Epithelial cell of alveolus of lung (primary cell): ENCODE data around the gene FZR1. TPM values are rescaled to one million over a fixed set of nuclear protein-coding genes. Genes with fewer than 3 reads are reported as not detected.

Experiments used
- total RNA-seq: library from RNA; depleted of rRNA; stranded (reverse); fragments of >200 nt; gene quantifications from 2 replicates; pipeline ENCODE4 v1.2.1, GENCODE V29; 2015

The FZR1 gene
- 24.6 and 40.7 TPM in 2 replicates for total RNA-seq

DNA sequence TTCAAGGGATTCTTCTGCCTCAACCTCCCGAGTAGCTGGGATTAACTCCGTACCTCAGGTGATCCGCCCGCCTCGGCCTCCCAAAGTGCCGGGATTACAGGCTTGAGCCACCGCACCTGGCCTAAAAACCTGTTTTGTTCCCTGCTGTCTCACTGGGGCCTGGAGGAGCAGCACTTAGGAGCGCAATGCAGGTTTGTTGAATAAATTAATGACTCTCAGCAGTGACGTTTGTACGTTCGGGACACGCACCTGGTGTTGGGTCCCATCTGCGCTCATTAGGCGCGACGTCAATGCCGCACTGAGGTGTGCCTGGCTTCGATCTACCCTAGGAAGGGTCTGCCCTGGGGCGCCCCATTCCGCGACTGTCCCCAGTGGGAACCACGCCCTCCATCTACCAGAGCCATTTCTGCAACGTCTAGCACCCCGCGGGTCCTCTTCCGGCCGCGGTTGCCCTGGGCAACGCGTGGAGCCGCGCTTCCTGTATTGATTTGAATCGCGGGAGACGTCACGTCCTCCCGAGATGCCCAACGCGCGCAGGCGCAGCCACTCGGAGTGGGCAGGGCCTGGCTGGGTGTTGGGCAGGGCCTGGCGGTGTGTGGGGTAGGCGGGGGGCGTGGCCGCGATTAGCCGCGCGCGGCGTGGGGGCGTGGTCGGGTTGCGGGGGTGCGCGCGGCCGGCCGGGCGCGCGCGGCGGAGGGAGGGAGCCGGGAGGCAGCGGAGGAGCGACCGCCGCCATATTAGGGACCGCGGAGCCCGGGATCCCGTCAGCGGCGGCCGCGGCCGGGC is at the start of gene FZR1:
Gene FZR1, plus strand, starts transcription at position 714 of the 786 bp plus-strand sequence. CDS start 16,679 bp downstream, outside the sequence.

DNA sequence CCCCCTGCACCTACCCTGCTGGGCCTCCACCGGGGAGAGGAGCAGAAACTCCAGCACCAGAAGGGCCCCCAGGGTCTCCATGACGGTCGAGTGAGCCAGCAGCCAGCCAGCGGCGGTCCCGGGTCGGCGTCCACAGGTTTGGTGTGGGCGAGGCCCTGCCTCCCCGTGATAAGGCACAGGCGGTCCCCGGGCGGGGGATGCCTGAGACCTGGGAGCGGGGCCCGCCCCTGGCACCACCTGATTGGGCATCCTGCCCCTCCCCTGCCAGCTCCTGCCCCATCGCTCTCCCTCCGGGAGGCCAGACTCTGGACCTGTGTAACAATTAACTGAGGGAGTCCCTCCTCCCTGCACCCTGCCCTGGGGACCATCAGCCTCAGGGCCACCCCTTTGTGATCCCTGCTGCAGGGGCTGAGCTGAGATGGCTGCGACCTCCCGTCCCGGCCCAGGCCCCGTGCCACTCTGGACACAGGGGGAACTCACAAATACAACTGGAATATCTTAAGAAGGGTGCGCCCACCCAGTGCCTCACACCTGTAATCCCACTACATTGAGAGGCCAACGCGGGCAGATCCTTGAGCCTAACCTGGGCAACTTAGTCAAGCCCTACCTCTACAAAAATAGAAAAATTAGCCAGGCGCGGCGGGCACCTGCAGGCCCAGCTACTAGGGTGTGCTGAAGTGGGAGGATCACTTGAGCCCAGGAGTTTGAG is 25.6 kb upstream of the FZR1 start, which contains the start of gene SMIM24:
Gene SMIM24, minus strand, starts transcription at position 143 of the 709 bp plus-strand sequence. Its CDS starts 62 bp downstream, at position 81.

DNA sequence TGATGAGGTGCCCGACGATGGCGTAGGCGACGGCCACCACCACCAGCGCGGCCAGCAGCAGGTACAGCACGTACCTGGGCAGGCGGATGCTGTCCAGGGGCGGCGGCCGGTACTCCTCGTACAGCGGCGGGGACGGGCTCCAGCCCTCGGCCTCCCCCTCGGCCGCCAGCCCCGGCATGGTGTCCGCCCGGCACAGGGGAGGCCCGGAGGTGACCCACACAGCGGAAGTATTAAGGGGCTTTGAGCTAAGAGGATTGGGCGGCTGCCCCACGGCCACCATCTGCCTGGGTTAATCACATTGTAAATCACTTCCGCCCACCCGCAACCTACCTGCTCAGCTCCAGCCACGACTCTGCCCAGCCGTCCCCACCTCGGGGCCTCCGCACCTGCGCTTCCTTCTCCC is 22.9 kb upstream of the FZR1 start, which contains the start of gene SMIM44:
Gene SMIM44, minus strand, starts transcription at position 216 of the 403 bp plus-strand sequence. Its CDS starts 38 bp downstream, at position 178.

DNA sequence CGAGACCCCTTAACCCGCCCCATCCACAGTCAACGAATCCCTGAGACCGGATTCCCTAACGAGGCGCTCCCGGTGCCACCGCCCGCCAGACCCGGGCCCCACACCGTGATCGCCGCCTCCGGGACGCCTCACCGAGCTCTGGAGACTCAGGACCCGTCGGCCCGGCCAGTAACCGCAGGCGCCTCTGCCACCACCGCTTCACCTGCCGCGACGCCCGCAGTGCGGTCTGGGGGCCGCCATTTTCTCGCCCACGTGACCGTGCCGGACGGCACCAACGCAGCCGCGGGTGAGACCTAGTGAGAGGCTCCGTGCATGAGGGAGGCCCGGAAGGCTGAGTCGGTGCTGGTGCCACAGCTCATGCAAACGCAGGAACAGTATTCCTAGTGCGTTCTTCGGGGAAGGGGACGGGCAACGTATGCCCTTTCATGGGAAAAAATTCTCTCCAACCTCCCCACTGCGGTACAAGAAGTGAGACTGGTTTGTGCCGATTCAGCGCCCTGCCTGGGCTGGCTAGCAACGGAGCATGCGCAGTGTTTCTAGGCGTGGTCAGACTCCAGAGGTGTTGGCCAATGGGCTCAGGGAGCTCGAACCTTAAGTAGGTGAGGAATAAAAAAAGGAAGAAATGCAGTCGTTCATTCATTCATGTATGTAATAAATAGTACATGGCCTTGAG is 5.5 kb upstream of the FZR1 start, which contains the start of gene DOHH:
Gene DOHH, minus strand, starts transcription at position 246 of the 673 bp plus-strand sequence. CDS start 3,860 bp downstream, outside the sequence.

DNA sequence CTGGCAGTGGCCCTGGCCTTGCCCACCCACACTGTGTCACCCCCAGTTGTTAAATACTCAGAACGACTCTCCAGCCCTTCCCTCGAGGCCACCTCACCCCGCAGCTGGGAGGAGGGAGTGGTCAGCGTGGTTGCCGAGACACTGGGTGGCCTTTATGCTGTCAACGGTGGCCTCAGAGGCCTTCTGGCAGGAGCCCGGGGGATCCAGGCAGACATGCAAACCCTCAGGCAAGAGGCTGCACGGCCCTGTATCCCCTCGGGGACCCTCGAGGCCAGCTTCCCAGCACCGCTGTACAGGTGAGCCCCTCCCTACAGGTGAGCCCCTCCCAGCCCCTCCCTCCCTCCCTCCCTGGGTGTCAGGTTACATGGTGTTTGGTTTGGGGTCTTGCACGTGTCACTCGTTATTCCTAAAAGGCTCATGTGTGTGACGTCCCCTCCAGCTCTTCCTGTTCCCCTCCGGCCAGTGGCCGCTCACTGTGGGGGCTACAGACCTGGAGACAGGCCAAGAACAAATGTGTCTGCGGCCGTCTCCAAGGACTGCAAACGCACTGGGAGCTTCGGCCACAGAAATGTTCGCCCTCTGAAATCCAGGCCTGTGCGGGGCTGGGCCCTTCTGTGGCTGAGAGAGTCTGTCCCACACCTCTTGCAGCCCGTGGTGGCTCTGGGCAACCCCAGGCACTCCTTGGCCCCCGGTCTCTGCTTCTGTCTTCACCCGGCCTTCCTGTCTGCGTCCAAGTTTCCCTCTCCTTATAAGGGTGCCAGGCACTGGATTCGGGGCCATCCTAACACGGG is 33.0 kb downstream of the FZR1 start, which contains the start of gene TEKTIP1:
Gene TEKTIP1, plus strand, starts transcription at position 210 of the 791 bp plus-strand sequence. Its CDS starts 4 bp downstream, at position 214.

DNA sequence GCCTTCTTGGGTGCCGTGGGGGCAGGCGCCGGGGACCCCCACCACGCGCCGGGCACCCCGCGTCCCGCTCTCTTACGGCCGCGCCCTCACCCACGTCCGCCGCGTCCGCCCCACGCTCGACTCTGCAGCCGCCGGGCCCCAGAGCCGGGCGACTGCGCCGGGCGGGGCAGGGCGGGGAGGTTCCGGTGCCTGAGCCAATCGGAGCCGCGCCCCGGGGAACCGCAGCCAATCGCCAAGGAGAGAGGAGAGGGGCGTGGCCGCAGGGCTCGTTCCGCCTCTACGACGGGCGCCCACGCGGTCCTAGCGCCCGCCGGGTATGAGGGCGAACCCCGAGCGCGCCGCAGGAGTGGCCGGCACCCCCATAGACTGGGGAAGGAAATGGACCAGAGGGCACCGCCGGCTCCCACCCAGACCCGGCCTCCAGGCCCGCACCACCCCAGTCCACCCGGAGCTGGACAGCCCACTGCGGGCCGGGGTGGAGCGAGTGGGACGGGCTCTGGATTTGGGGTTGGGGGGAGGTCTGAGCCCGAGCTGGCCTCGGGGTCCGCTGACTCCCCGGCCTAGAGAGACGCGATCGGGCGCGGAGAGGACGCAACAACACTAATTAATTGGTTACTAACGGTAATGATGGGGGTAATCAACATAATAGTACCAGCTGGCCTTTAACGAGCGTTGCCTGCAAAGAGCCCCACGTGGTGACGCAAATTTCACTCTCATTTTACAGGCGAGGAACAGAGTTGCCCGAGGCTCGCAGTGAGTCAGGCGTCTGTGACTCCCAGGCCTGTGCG is 51.5 kb downstream of the FZR1 start, which contains the start of gene MFSD12:
Gene MFSD12, minus strand, starts transcription at position 126 of the 788 bp plus-strand sequence. CDS start 183 bp downstream, outside the sequence.

DNA sequence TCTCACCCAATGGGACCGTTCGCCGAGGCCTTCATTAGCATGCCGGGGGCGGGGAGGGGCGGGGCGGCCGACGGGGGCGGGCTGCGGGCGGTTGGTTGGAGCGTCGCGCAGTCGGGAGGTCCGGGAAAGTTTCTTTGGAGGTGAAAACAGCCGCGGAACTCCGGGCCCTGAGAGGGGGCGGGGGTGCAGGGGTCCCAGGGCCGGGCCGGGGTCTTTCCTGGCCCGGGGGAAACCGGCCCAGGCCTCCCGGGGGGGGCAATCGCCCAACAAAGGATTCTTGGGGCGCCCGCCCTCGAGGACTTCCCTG is 66.7 kb downstream of the FZR1 start, which contains the start of gene HMG20B:
Gene HMG20B, plus strand, starts transcription at position 90 of the 307 bp plus-strand sequence. CDS start 366 bp downstream, outside the sequence.

DNA sequence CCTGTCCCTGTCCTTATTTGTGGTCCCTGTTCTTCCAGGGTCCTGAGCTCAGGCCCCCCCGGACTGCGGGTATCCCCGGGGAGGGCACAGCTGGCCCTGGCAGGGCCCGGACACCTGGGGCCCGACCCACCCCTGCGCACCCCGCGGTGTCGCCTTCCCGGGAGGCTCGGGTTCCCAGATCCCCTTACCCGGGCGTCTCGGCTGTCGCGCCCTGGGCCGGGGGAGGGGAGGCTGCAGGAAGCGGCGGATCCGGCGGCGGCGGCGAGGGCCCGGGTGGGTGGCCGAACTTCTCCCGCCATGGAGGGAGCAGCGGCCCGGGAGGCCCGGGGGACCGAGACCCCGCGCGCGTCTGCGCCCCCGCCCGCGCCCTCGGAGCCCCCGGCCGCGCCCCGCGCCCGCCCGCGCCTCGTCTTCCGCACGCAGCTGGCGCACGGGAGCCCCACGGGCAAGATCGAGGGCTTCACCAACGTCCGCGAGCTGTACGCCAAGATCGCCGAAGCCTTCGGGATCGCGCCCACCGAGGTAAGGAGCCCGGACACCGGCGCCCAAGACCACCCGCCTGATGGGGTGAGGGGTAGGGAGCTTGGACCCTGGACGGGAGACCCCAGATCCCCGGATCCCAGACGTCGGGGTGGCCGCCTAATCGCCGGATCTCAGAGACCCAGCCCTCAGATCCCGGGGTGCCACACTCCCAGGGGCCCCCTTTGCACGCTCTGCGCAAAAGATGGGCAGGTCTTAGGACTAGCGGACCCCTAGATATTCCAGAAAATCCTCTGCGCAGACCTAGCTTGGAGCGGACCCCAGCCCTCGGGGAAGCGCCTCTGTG is 79.4 kb downstream of the FZR1 start, which contains the start of gene GIPC3:
Gene GIPC3, plus strand, starts transcription at position 178 of the 826 bp plus-strand sequence. Its CDS starts 120 bp downstream, at position 298.

Other genes with a start within 250 kb of the FZR1 start
- 50.4 and 127 TPM in 2 replicates for gene NFIC, start 139.7 kb upstream of the FZR1 start, total RNA-seq
- not detected in 2 replicates for gene SMIM24, start 25.8 kb upstream of the FZR1 start, total RNA-seq
- not detected in 2 replicates for gene SMIM44, start 22.9 kb upstream of the FZR1 start, total RNA-seq
- gene DOHH, start 5.6 kb upstream of the FZR1 start, total RNA-seq, result 24.7 and 31.2 TPM in 2 replicates
- not detected in 2 replicates for gene TEKTIP1, start 32.9 kb downstream of the FZR1 start, total RNA-seq
- gene MFSD12, start 51.3 kb downstream of the FZR1 start, total RNA-seq, result 74.3 and 83.0 TPM in 2 replicates
- 107 and 118 TPM in 2 replicates for gene HMG20B, start 66.6 kb downstream of the FZR1 start, total RNA-seq
- 0.13 and 1.0 TPM in 2 replicates for gene GIPC3, start 79.2 kb downstream of the FZR1 start, total RNA-seq
- gene TBXA2R, start 100.6 kb downstream of the FZR1 start, total RNA-seq, result 0.40 and 3.0 TPM in 2 replicates
- 21.3 and 28.7 TPM in 2 replicates for gene CACTIN, start 120.5 kb downstream of the FZR1 start, total RNA-seq
- 23.7 and 27.2 TPM in 2 replicates for gene PIP5K1C, start 194.2 kb downstream of the FZR1 start, total RNA-seq
- 0.26 TPM in 1 of 2 replicates, not detected in the other for gene TJP3, start 202.1 kb downstream of the FZR1 start, total RNA-seq